Colonic mucosa (tissue), 4 donors: ENCODE measurements around the gene KIF21B. TPM values are rescaled to one million over a fixed set of nuclear protein-coding genes. Genes with fewer than 3 reads are reported as not detected.

Experiments used
- DNase-seq: peaks from one replicate; pipeline ENCODE4 v3.0.0-alpha.2; 2020
- H3K27ac ChIP-seq: fragments of 200-600 bp; one replicate; pipeline ENCODE4 v1.8.0; 2021
- H3K27me3 ChIP-seq: fragments of 200-600 bp; one replicate; pipeline ENCODE4 v1.8.0; 2021
- H3K36me3 ChIP-seq: fragments of 200-600 bp; one replicate; pipeline ENCODE4 v1.8.0; 2021
- H3K4me1 ChIP-seq: fragments of 200-600 bp; one replicate; pipeline ENCODE4 v1.8.0; 2021; ENCODE audit warnings: mild to moderate bottlenecking
- H3K4me3 ChIP-seq: fragments of 200-600 bp; one replicate; pipeline ENCODE4 v1.8.0; 2021
- H3K9ac ChIP-seq, 2 donors: one replicate each; pipeline ENCODE4 v1.7.0; 2013; ENCODE audit warnings: control low read depth in 2 of 2, low read depth in 2 of 2, low read length in 2 of 2
- H3K9me3 ChIP-seq: fragments of 200-600 bp; one replicate; pipeline ENCODE4 v1.8.0; 2021
- CTCF ChIP-seq: fragments of 200-600 bp; IDR thresholded peaks from one replicate; pipeline ENCODE4 v1.8.0; 2022; ENCODE audit warnings: antibody characterized with exemption, mild to moderate bottlenecking
- intact Hi-C: fragments of 100-400 bp; cut with DNase I; formaldehyde crosslinking; loops from one replicate; pipeline ENCODE4 v1.14.1; 2022
- total RNA-seq, 2 donors: library from RNA; stranded (reverse); fragmentation: NEBNext Ultra II Directional in 1 of 2; extraction: Animal tissue kit (Norgen Biotek cat#: 25700) in 1 of 2; gene quantifications; one replicate each; pipeline ENCODE4 v1.2.1, GENCODE V29; 2021
- donor health status: healthy.
- donor health status: DM: no; HTN: no; CAD: no.
- donor health status: DM: no; HTN: no; CAD: no.

KIF21B gene
- total RNA-seq, 2 donors from 2014 or later: 3.1 to 10.4 TPM

- no peaks in the 10 kb centered on the region for H3K36me3 ChIP-seq
- intact Hi-C loops: no loop called here
- no peak for TF ChIP-seq CTCF
- H3K27ac ChIP-seq: no peak overlapping the region
- no peaks in the 10 kb centered on the region for H3K27me3 ChIP-seq
- H3K4me3 ChIP-seq: no peak overlapping the region
- H3K4me1 ChIP-seq: peaks cover 27% of the 10 kb centered on the region
- H3K9ac ChIP-seq: no peak overlapping the region
- H3K9me3 ChIP-seq: no peaks in the 10 kb centered on the region
- no peak for DNase-seq
These were observed 8.7 kb downstream of the KIF21B start for GRCh38 chr1:201014816-201015200.

- no peaks in the 10 kb centered on the region for H3K9me3 ChIP-seq
- peaks cover 25% of the 10 kb centered on the region for H3K4me1 ChIP-seq
- H3K36me3 ChIP-seq: no peaks in the 10 kb centered on the region
- H3K9ac ChIP-seq: no peak overlapping the region
- H3K27ac ChIP-seq: no peak overlapping the region
- no peak for TF ChIP-seq CTCF
- no peak for DNase-seq
- no peaks in the 10 kb centered on the region for H3K27me3 ChIP-seq
- H3K4me3 ChIP-seq: no peak overlapping the region
- intact Hi-C loops: no loop called here
These were observed 9.3 kb downstream of the KIF21B start for GRCh38 chr1:201013991-201014815.

- Histone ChIP-seq H3K27me3 (no peaks in the 10 kb centered on the region), H3K27ac (no peak overlapping the region), H3K36me3 (no peaks in the 10 kb centered on the region), H3K4me1 (peaks cover 23% of the 10 kb centered on the region), H3K9ac (no peak overlapping the region), H3K9me3 (no peaks in the 10 kb centered on the region), H3K4me3 (no peak overlapping the region)
- intact Hi-C loops: no loop called here
- DNase-seq: peak; percentile 55
- TF ChIP-seq CTCF: no peak
These were observed 10.5 kb downstream of the KIF21B start for GRCh38 chr1:201013031-201013485.

- no peaks in the 10 kb centered on the region for H3K27me3 ChIP-seq
- intact Hi-C loops: no loop called here
These were observed 11.9 kb downstream of the KIF21B start for GRCh38 chr1:201011616-201012015.

GRCh38 chr1:201009962-201010645 lies 13.4 kb downstream of the KIF21B start:
- peaks cover 6% of the 10 kb centered on the region for H3K4me1 ChIP-seq
- H3K9ac ChIP-seq: no peak overlapping the region
- no peak overlapping the region for H3K4me3 ChIP-seq
- no peak for DNase-seq
- H3K27ac ChIP-seq: no peak overlapping the region
- intact Hi-C loops: no loop called here
- no peaks in the 10 kb centered on the region for H3K27me3 ChIP-seq
- H3K36me3 ChIP-seq: no peaks in the 10 kb centered on the region
- no peak for TF ChIP-seq CTCF
- H3K9me3 ChIP-seq: no peaks in the 10 kb centered on the region

More at GRCh38 chr1:201011616-201012015, 11.9 kb downstream of the KIF21B start:
- Histone ChIP-seq H3K27ac (no peak overlapping the region), H3K4me1 (peaks cover 20% of the 10 kb centered on the region), H3K36me3 (no peaks in the 10 kb centered on the region), H3K9me3 (no peaks in the 10 kb centered on the region), H3K9ac (no peak overlapping the region), H3K4me3 (no peak overlapping the region)
- DNase-seq: no peak
- TF ChIP-seq CTCF: no peak
